SK-N-SH (cell line): ENCODE measurements around the gene WNT6. TPM values are rescaled to one million over a fixed set of nuclear protein-coding genes. Genes with fewer than 3 reads are reported as not detected.

Experiments used
- CTCF ChIA-PET: fragments of 300-600, 350-600 bp; formaldehyde crosslinking; extraction: SDS; loops from one replicate; lab custom pipeline; 2021; lab: Yijun Ruan, JAX
- POLR2A ChIA-PET: fragments of 350-600 bp; sonication (Branson Sonifier 250); formaldehyde crosslinking; extraction: SDS; loops from one replicate; lab custom pipeline; 2020; ENCODE audit warnings: antibody characterized with exemption, inconsistent platforms; lab: Yijun Ruan, JAX
- DNase-seq: peaks from one replicate; pipeline ENCODE4 v3.0.0; 2012
- H2AFZ ChIP-seq: fragments of 200-600 bp; sonication (generic); 2 replicates; pipeline ENCODE4 v1.8.1; 2016; ENCODE audit warnings: antibody characterized with exemption, mild to moderate bottlenecking, low read depth
- H3F3A ChIP-seq: fragments of 200-600 bp; sonication (generic); replicated peaks from 2 replicates; pipeline ENCODE3; 2016; ENCODE audit warnings: antibody characterized with exemption, mild to moderate bottlenecking; ENCODE audit not compliant: insufficient read depth
- H3K27ac ChIP-seq, 2 experiments: fragments of 200-500 bp in 1 of 2; fragments of 200-600 bp in 1 of 2; sonication (Bioruptor generic) in 1 of 2; sonication (generic), shearing (Covaris generic) in 1 of 2; 2 replicates each; pipeline versions ENCODE4 v1.5.1 to v1.6.1; 2014 to 2016; ENCODE audit warnings: low read depth in 2 of 2, inconsistent platforms in 1 of 2, low read length in 1 of 2, mild to moderate bottlenecking in 1 of 2, mixed read lengths in 1 of 2
- H3K27me3 ChIP-seq: fragments of 200-600 bp; sonication (generic), shearing (Covaris generic); 2 replicates; pipeline ENCODE4 v1.6.1; 2016; ENCODE audit warnings: mixed run types; ENCODE audit not compliant: insufficient read depth
- H3K36me3 ChIP-seq, 2 experiments: fragments of 200-500 bp in 1 of 2; fragments of 200-600 bp in 1 of 2; sonication (Bioruptor generic) in 1 of 2; sonication (generic) in 1 of 2; replicated peaks in 1 of 2; 2 replicates each; pipeline versions ENCODE3 to v1.5.1; 2014 to 2016; ENCODE audit warnings: low read length in 1 of 2, mild to moderate bottlenecking in 1 of 2; ENCODE audit not compliant: insufficient read depth in 2 of 2, control insufficient read depth in 1 of 2
- H3K4me1 ChIP-seq, 2 experiments: fragments of 200-500 bp in 1 of 2; fragments of 200-600 bp in 1 of 2; sonication (Bioruptor generic) in 1 of 2; sonication (generic), shearing (Covaris generic) in 1 of 2; 2 replicates each; pipeline versions ENCODE4 v1.5.1 to v1.6.1; 2014 to 2016; ENCODE audit warnings: low read depth in 1 of 2, low read length in 1 of 2, mixed run types in 1 of 2; ENCODE audit not compliant: insufficient read depth in 2 of 2, control insufficient read depth in 1 of 2
- H3K4me2 ChIP-seq: fragments of 200-600 bp; sonication (generic), shearing (Covaris generic); 2 replicates; pipeline ENCODE4 v1.6.1; 2017; ENCODE audit warnings: mixed run types
- H3K4me3 ChIP-seq, 2 experiments: fragments of 200-500 bp in 1 of 2; fragments of 200-600 bp in 1 of 2; sonication (Bioruptor generic) in 1 of 2; sonication (generic), shearing (Covaris generic) in 1 of 2; 2 replicates each; pipeline versions ENCODE4 v1.5.1 to v1.8.1; 2014 to 2016; ENCODE audit warnings: low read depth in 2 of 2, inconsistent platforms in 1 of 2, low read length in 1 of 2, mild to moderate bottlenecking in 1 of 2, mixed read lengths in 1 of 2, moderate library complexity in 1 of 2
- H3K79me2 ChIP-seq: fragments of 200-600 bp; sonication (generic); 2 replicates; pipeline ENCODE4 v1.8.1; 2017; ENCODE audit warnings: mild to moderate bottlenecking; ENCODE audit not compliant: insufficient read depth
- H3K9ac ChIP-seq: fragments of 200-600 bp; sonication (generic); 2 replicates; pipeline ENCODE4 v1.6.1; 2017; ENCODE audit warnings: mixed run types
- H3K9me2 ChIP-seq: fragments of 200-600 bp; sonication (generic); 2 replicates; pipeline ENCODE4 v1.6.1; 2017; ENCODE audit warnings: mixed run types
- H3K9me3 ChIP-seq: fragments of 200-600 bp; sonication (generic); 2 replicates; pipeline ENCODE4 v1.6.1; 2017; ENCODE audit warnings: mixed run types, mild to moderate bottlenecking, moderate library complexity
- H4K20me1 ChIP-seq: fragments of 200-600 bp; sonication (generic); 2 replicates; pipeline ENCODE4 v1.6.1; 2017; ENCODE audit warnings: mild to moderate bottlenecking, mixed run types; ENCODE audit not compliant: insufficient read depth
- EZH2phosphoT487 ChIP-seq: fragments of 200-600 bp; sonication (generic); IDR thresholded peaks from 2 replicates; pipeline ENCODE4 v1.6.1; 2017; ENCODE audit warnings: low read depth, mixed run types, mild to moderate bottlenecking, antibody characterized with exemption, moderate library complexity, borderline replicate concordance
- FOXJ3 ChIP-seq: sonication (generic); formaldehyde crosslinking; IDR thresholded peaks from 2 replicates; pipeline ENCODE4 v1.5.1; 2020; ENCODE audit warnings: mild to moderate bottlenecking, missing genetic modification reagents
- MAX ChIP-seq: IDR thresholded peaks from 2 replicates; pipeline ENCODE4 v1.4.0; 2012; ENCODE audit warnings: low read depth
- MEF2A ChIP-seq: IDR thresholded peaks from 2 replicates; pipeline ENCODE4 v1.4.0; 2012; ENCODE audit warnings: low read depth, borderline replicate concordance
- NFIC ChIP-seq: IDR thresholded peaks from 2 replicates; pipeline ENCODE4 v1.4.0; 2012; ENCODE audit warnings: borderline replicate concordance
- NRF1 ChIP-seq: IDR thresholded peaks from 2 replicates; pipeline ENCODE4 v1.6.1; 2012; ENCODE audit warnings: low read depth, mild to moderate bottlenecking, low read length
- RAD21 ChIP-seq: IDR thresholded peaks from 2 replicates; pipeline ENCODE4 v1.6.1; 2012; ENCODE audit warnings: mild to moderate bottlenecking, low read length
- REST ChIP-seq: IDR thresholded peaks from 2 replicates; pipeline ENCODE4 v1.6.1; 2012; ENCODE audit warnings: mild to moderate bottlenecking, low read depth, low read length, moderate library complexity
- RXRA ChIP-seq: IDR thresholded peaks from 2 replicates; pipeline ENCODE4 v1.4.0; 2012; ENCODE audit warnings: low read depth, mild to moderate bottlenecking, borderline replicate concordance
- TEAD4 ChIP-seq: IDR thresholded peaks from 2 replicates; pipeline ENCODE4 v1.4.0; 2012; ENCODE audit warnings: mild to moderate bottlenecking, borderline replicate concordance; ENCODE audit not compliant: insufficient read depth
- YY1 ChIP-seq: IDR thresholded peaks from 2 replicates; pipeline ENCODE4 v1.4.0; 2012; ENCODE audit warnings: low read depth, mild to moderate bottlenecking
- WGBS: methylation state at CpG from one replicate; pipeline ENCODE4 v1.1.6; 2017; ENCODE audit warnings: low lambda C conversion rate; 5-methylcytosine and 5-hydroxymethylcytosine counted together
- polyA plus RNA-seq, 3 experiments: library from polyadenylated mRNA; depleted of rRNA; stranded (reverse); fragments of >200 nt; gene quantifications; 2 replicates each; pipeline ENCODE4 v1.2.3, GENCODE V29; 2012
- small RNA-seq, 7 experiments: library from RNA; depleted of rRNA; stranded (forward); fragments of <200 nt; gene quantifications; one replicate each; pipeline ENCODE3, GENCODE V24; 2012

WNT6 gene
- polyA plus RNA-seq, 1 of the 3 experiments (the other 2 are of a cell fraction), result 0.08 TPM

- H3K4me1 ChIP-seq, result peaks cover 10 to 11% of the 10 kb centered on the region in 2 experiments
- no peaks in the 10 kb centered on the region for H3K9me3 ChIP-seq
- DNase-seq, result no peak
- CTCF ChIA-PET, result interaction anchor here (0.9 to 10.8 kb wide), 9 partner anchors 13 to 193 kb away, joined by 3 to 80 read pairs (median 3); partner anchors contain the start of gene CDK5R2
- H3K79me2 ChIP-seq, result no peaks in the 10 kb centered on the region
- H4K20me1 ChIP-seq, result no peaks in the 10 kb centered on the region
- no peaks in the 10 kb centered on the region for H3K36me3 ChIP-seq
- no peaks in the 10 kb centered on the region for H3K27me3 ChIP-seq
- no peak overlapping the region for H3K9ac ChIP-seq
- TF ChIP-seq NFIC (no peak), RAD21 (no peak), RXRA (no peak)
- no peak overlapping the region for H2AFZ ChIP-seq
- 92% methylated on average over 6 of the region's 6 CpGs for WGBS
- POLR2A ChIA-PET, result interaction anchor here (1.9 kb wide), 1 partner anchor 53 kb away, joined by 6 read pairs; no protein-coding TSS in a partner anchor
- no peak overlapping the region for H3K27ac ChIP-seq
- H3K4me3 ChIP-seq, result no peak overlapping the region
- no peaks in the 10 kb centered on the region for H3F3A ChIP-seq
- no peak overlapping the region for H3K4me2 ChIP-seq
- no peaks in the 10 kb centered on the region for H3K9me2 ChIP-seq
Measured at GRCh38 chr2:218910741-218911140, 51.1 kb downstream of the WNT6 start.

- no peak overlapping the region for H3K4me3 ChIP-seq
- H3K27ac ChIP-seq, result no peak overlapping the region
- H3K9me3 ChIP-seq, result no peaks in the 10 kb centered on the region
- no peak overlapping the region for H3K4me2 ChIP-seq
- POLR2A ChIA-PET, result no interaction called here
- DNase-seq, result no peak
- no peaks in the 10 kb centered on the region for H3F3A ChIP-seq
- H3K36me3 ChIP-seq, result no peaks in the 10 kb centered on the region
- no peak overlapping the region for H3K9ac ChIP-seq
- no peaks in the 10 kb centered on the region for H4K20me1 ChIP-seq
- TF ChIP-seq TEAD4 (no peak), FOXJ3 (no peak), MAX (no peak), YY1 (no peak), NRF1 (no peak), REST (no peak), MEF2A (no peak), RAD21 (no peak), EZH2phosphoT487 (no peak)
- no peaks in the 10 kb centered on the region for H3K27me3 ChIP-seq
- no peaks in the 10 kb centered on the region for H3K4me1 ChIP-seq
- CTCF ChIA-PET, result no interaction called here
- WGBS, result 93% methylated on average over 1 of the region's 1 CpG
- H3K9me2 ChIP-seq, result no peaks in the 10 kb centered on the region
- no peaks in the 10 kb centered on the region for H3K79me2 ChIP-seq
- no peak overlapping the region for H2AFZ ChIP-seq
Measured at GRCh38 chr2:218920504-218920903, 60.9 kb downstream of the WNT6 start.

Small RNA genes lying within 50 kb of the gene (small RNA-seq; reads per million reads assigned to genes)
- 0 reads per million in 7 experiments for gene RNU6-642P

Other genes starting within 250 kb of the WNT6 start
- gene ZNF142, start 200.2 kb upstream of the WNT6 start, polyA plus RNA-seq (2012; rRNA removed), result 5.7 and 8.1 TPM in 2 replicates
- gene BCS1L, start 200.1 kb upstream of the WNT6 start, polyA plus RNA-seq (2012; rRNA removed), result 47.5 and 59.8 TPM in 2 replicates
- gene RNF25, start 187.8 kb upstream of the WNT6 start, polyA plus RNA-seq (2012; rRNA removed), result 72.2 and 90.6 TPM in 2 replicates
- gene STK36, start 187.7 kb upstream of the WNT6 start, polyA plus RNA-seq (2012; rRNA removed), result 53.5 and 83.2 TPM in 2 replicates
- 15.6 and 18.6 TPM in 2 replicates for gene TTLL4, start 149.0 kb upstream of the WNT6 start, polyA plus RNA-seq (2012; rRNA removed)
- 0.18 and 0.54 TPM in 2 replicates for gene CYP27A1, start 77.7 kb upstream of the WNT6 start, polyA plus RNA-seq (2012; rRNA removed)
- gene PRKAG3, start 28.0 kb upstream of the WNT6 start, polyA plus RNA-seq (2012; rRNA removed), result not detected in 2 replicates
- gene WNT10A, start 21.0 kb downstream of the WNT6 start, polyA plus RNA-seq (2012; rRNA removed), result 0.02 TPM in 1 of 2 replicates, not detected in the other
- 0.19 and 0.26 TPM in 2 replicates for gene CDK5R2, start 99.9 kb downstream of the WNT6 start, polyA plus RNA-seq (2012; rRNA removed)
- 0.53 and 1.2 TPM in 2 replicates for gene FEV, start 125.4 kb downstream of the WNT6 start, polyA plus RNA-seq (2012; rRNA removed)
- not detected in 2 replicates for gene CRYBA2, start 133.6 kb downstream of the WNT6 start, polyA plus RNA-seq (2012; rRNA removed)
- gene CFAP65, start 181.7 kb downstream of the WNT6 start, polyA plus RNA-seq (2012; rRNA removed), result 0.95 and 1.7 TPM in 2 replicates
- 0.03 TPM in 1 of 2 replicates, not detected in the other for gene IHH, start 201.1 kb downstream of the WNT6 start, polyA plus RNA-seq (2012; rRNA removed)